Mucosa of descending colon (tissue), 3 donors: ENCODE data around the gene SLC9A4. TPM values are rescaled to one million over a fixed set of nuclear protein-coding genes. Genes with fewer than 3 reads are reported as not detected.

Experiments used
- ATAC-seq: fragments of 200-7000 bp; cut with Tn5 transposase; one replicate; pipeline ENCODE4 v1.9.1; 2020; ENCODE audit warnings: mild to moderate bottlenecking, moderate library complexity
- DNase-seq, 3 donors: peaks; one replicate each; pipeline ENCODE4 v3.0.0-alpha.2; 2020
- H3K36me3 ChIP-seq: fragments of 200-600 bp; one replicate; pipeline ENCODE4 v1.8.0; 2021; ENCODE audit warnings: low read depth, mild to moderate bottlenecking
- H3K4me1 ChIP-seq: fragments of 200-600 bp; one replicate; pipeline ENCODE4 v1.8.0; 2021; ENCODE audit warnings: low read depth, mild to moderate bottlenecking
- H3K4me3 ChIP-seq: fragments of 200-600 bp; one replicate; pipeline ENCODE4 v1.8.0; 2021; ENCODE audit warnings: mild to moderate bottlenecking
- H3K9me3 ChIP-seq: fragments of 200-600 bp; one replicate; pipeline ENCODE4 v1.8.0; 2021; ENCODE audit warnings: mild to moderate bottlenecking
- intact Hi-C, 2 donors: fragments of 100-400 bp; cut with DNase I in 1 of 2; cut with micrococcal nuclease in 1 of 2; formaldehyde crosslinking; loops; one replicate each; pipeline versions ENCODE4 v1.11.0 to v1.11.1; 2022; cut with DNase I, micrococcal nuclease
- total RNA-seq, 3 donors: library from RNA; stranded (reverse); fragmentation: NEBNext Ultra II Directional in 2 of 3; extraction: Animal tissue kit (Norgen Biotek cat#: 25700) in 2 of 3; gene quantifications; one replicate each; pipeline versions ENCODE4 v1.2.1 to v1.2.4, GENCODE V29; 2021 to 2023
- TF ChIP-seq, protein P1 (sequence below): fragments of 200-600 bp; IDR thresholded peaks from one replicate; pipeline ENCODE4 v1.8.0; 2022; ENCODE audit warnings: antibody characterized with exemption, mild to moderate bottlenecking
- donor health status: DM: no; HTN: no; CAD: no; lungs with moderate emphysema.
- donor health status: DM: no; HTN: no; CAD: no.
- donor health status: DM: no; HTN: yes; CAD: no.

The SLC9A4 gene
- total RNA-seq, 3 donors from 2014 or later, result 0.17 to 0.32 TPM; not detected in 1

DNA sequence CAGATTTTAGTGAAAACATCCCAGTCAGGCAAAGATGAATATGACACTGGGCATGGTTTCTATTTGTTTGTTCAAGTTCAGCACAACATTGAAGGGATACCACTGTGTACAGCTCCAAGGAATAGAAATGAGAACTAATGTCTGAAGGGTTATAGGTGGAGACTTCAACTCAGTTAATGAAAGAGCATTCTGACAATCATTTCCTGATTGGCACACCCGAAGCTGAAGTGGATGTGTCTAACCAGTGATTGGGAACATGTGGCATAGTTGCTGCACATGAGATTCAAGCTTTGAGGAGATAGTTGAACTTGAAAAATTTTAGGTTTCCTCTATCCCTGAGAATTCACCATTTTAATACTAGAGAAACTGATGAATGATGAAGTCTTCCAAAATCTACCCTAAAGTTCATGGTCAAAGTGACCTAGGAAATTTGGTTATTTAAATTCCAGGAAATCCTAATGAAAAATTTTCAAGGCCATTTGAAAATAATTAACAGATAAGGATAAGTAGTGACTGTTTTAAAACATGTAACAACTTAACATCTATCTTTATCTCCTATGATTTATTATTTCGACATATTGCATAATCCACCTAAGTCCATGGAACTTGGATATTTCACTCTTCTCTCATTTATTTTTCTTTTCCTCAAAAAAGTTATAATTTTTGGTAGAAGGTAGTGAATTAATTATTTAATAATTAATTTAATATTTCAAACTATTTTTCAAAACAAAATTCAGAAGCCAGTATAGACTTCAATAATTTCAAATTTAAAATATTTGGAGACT lies 38.0 kb downstream of the SLC9A4 start:
- intact Hi-C loops, result no loop called here
- TF ChIP-seq, protein P1, sequence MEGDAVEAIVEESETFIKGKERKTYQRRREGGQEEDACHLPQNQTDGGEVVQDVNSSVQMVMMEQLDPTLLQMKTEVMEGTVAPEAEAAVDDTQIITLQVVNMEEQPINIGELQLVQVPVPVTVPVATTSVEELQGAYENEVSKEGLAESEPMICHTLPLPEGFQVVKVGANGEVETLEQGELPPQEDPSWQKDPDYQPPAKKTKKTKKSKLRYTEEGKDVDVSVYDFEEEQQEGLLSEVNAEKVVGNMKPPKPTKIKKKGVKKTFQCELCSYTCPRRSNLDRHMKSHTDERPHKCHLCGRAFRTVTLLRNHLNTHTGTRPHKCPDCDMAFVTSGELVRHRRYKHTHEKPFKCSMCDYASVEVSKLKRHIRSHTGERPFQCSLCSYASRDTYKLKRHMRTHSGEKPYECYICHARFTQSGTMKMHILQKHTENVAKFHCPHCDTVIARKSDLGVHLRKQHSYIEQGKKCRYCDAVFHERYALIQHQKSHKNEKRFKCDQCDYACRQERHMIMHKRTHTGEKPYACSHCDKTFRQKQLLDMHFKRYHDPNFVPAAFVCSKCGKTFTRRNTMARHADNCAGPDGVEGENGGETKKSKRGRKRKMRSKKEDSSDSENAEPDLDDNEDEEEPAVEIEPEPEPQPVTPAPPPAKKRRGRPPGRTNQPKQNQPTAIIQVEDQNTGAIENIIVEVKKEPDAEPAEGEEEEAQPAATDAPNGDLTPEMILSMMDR, result no peak
- Histone ChIP-seq H3K4me3 (no peak overlapping the region), H3K9me3 (no peaks in the 10 kb centered on the region), H3K4me1 (no peaks in the 10 kb centered on the region), H3K36me3 (no peaks in the 10 kb centered on the region)
- DNase-seq (no peak), ATAC-seq (peak; percentile 29)

DNA sequence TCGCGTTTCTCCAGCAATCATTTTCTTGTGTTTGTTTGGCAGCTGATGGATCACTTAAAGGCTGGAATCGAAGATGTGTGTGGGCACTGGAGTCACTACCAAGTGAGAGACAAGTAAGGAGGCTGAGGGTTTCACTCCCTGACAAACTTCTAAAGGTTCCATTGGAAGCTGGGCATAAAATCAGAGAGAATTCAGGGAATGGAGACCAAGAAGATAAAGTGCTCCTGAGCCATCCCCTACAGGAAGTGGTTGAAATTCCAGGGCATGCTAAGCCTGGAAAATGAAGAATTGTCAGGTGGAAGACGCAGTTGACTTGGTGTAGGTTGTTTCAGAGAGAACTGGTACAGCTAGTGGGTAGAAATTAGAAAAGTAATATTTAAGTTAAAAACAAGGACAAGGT lies 39.1 kb downstream of the SLC9A4 start:
- intact Hi-C loops, result no loop called here
- no peak for ATAC-seq
- Histone ChIP-seq H3K36me3 (no peaks in the 10 kb centered on the region), H3K4me1 (no peaks in the 10 kb centered on the region), H3K4me3 (no peak overlapping the region), H3K9me3 (no peaks in the 10 kb centered on the region)
- TF ChIP-seq, protein P1, result no peak
- DNase-seq, result no peak

- Histone ChIP-seq H3K4me3 (no peak overlapping the region), H3K9me3 (no peaks in the 10 kb centered on the region), H3K36me3 (no peaks in the 10 kb centered on the region), H3K4me1 (no peaks in the 10 kb centered on the region)
- intact Hi-C loops, result no loop called here
- DNase-seq (no peak), ATAC-seq (no peak)
- TF ChIP-seq, protein P1, result no peak
Observed at GRCh38 chr2:102513355-102513939, 40.4 kb downstream of the SLC9A4 start.

DNA sequence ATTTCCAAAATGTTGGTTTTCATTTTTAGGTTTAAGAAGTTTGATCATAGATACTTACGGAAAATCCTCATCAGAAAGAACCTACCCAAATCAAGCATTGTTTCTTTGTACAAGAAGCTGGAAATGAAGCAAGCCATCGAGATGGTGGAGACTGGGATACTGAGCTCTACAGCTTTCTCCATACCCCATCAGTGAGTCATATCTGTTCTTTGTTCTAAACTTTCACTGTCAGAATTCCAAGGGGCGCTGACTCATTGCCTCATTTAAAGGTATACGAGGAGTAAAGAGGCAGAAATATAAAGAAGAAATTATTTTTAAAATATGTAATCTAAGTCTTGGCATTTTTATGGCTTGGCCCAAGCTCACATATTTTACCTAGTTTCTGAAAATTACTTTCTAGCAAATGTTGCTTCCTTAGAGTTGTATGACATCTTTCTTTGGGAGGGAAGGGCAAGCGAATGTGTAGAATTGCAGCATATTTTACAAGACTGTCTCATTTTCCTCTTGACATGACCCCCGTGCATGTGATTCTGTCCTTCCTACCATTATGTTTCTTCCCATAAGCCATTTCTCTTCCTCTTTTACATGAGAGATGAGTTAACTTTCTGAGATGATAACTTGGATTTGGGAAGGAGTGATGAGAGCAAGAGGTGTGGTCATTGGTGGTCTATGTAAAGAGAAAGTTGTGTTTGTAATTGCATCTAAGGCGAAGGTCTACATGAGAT lies 41.2 kb downstream of the SLC9A4 start:
- intact Hi-C loops, result no loop called here
- peak; percentile 66 for ATAC-seq
- Histone ChIP-seq H3K9me3 (no peaks in the 10 kb centered on the region), H3K4me1 (no peaks in the 10 kb centered on the region), H3K4me3 (no peak overlapping the region), H3K36me3 (no peaks in the 10 kb centered on the region)
- DNase-seq, result no peak
- TF ChIP-seq, protein P1, result no peak

DNA sequence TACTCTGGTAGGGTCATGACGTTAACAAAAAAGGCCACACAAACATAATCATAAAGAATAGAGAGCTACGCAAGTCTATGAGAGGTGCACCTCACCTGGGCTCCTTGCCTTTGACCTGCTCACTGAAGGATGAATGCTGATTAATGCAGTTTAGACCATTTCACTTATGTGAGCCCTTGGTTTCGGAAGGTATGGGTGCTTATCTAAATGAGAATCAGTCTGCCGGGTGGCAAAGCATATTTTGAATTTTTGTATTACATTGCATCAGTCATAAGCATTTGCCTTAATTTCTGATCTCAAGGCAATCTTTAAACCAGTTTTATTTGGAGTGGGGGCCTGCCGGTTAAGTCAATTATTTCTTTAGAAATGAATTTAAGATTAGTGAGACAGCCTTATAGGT lies 42.8 kb downstream of the SLC9A4 start:
- ATAC-seq, result no peak
- no peak for DNase-seq
- no peaks in the 10 kb centered on the region for H3K9me3 ChIP-seq
- TF ChIP-seq, protein P1, result no peak
- H3K36me3 ChIP-seq, result no peaks in the 10 kb centered on the region
- intact Hi-C loops, result no loop called here
- peaks cover 6% of the 10 kb centered on the region for H3K4me1 ChIP-seq
- no peak overlapping the region for H3K4me3 ChIP-seq
